Effector memory CD4-positive, alpha-beta T cell (primary cell): Measurements from ENCODE around the gene MYNN.
A peak's percentile ranks its signal among the peaks of the same experiment; 100 is the strongest.
"Not testable (repeated sequence)": the region's sequence is repeated elsewhere in the genome, so short reads cannot be mapped to it uniquely, and the experiment has no call there.

Experiments used
- DNase-seq, 3 donors: peaks; one replicate each; pipeline ENCODE4 v3.0.0-alpha.2; 2020
- H3K27ac ChIP-seq: 2 replicates; pipeline ENCODE4 v1.7.0; 2013; ENCODE audit warnings: mild to moderate bottlenecking, low read length, moderate library complexity; ENCODE audit not compliant: insufficient read depth, poor library complexity, severe bottlenecking
- H3K27me3 ChIP-seq: replicated peaks from 2 replicates; pipeline ENCODE4 v1.7.0; 2013; ENCODE audit warnings: mild to moderate bottlenecking, low read length; ENCODE audit not compliant: insufficient read depth, control insufficient read depth, poor library complexity, severe bottlenecking
- H3K36me3 ChIP-seq: 2 replicates; pipeline ENCODE4 v1.7.0; 2013; ENCODE audit warnings: mild to moderate bottlenecking, low read length, moderate library complexity; ENCODE audit not compliant: control insufficient read depth, insufficient read depth
- H3K4me1 ChIP-seq: 2 replicates; pipeline ENCODE4 v1.7.0; 2013; ENCODE audit warnings: low read length, mild to moderate bottlenecking; ENCODE audit not compliant: control insufficient read depth, insufficient read depth, poor library complexity, severe bottlenecking
- H3K4me3 ChIP-seq: 2 replicates; pipeline ENCODE4 v1.7.0; 2013; ENCODE audit warnings: low read length, low read depth, mild to moderate bottlenecking; ENCODE audit not compliant: insufficient read depth, poor library complexity, severe bottlenecking
- H3K9me3 ChIP-seq: 2 replicates; pipeline ENCODE4 v1.7.0; 2013; ENCODE audit warnings: mild to moderate bottlenecking, low read length, moderate library complexity; ENCODE audit not compliant: control insufficient read depth
- total RNA-seq, 3 donors: gene quantifications; one replicate each; lab custom pipeline; 2026; lab: John Stamatoyannopoulos, UW

Gene MYNN
- 48.8 to 60.5 (median 52.7) reads per million in 3 donors for total RNA-seq

- H3K27ac ChIP-seq: peak within 1 kb of the TSS; percentile 99
- H3K27me3 ChIP-seq: no peaks in the 10 kb centered on the region
- peak; percentile 79 to 86 (median 83) for DNase-seq
- no peaks in the 10 kb centered on the region for H3K9me3 ChIP-seq
- peak within 1 kb of the TSS; percentile 72 for H3K4me3 ChIP-seq
- peaks cover 14% of the 10 kb centered on the region for H3K4me1 ChIP-seq
- H3K36me3 ChIP-seq: peaks cover 14% of the 10 kb centered on the region
These were observed at the start of gene MYNN for GRCh38 chr3:169772897-169773816. TSS of gene MYNN (plus strand) at chr3:169773396. CDS start at chr3:169774296, 900 bp downstream.

- not testable (repeated sequence) for H3K27me3 ChIP-seq, H3K4me1 ChIP-seq, H3K36me3 ChIP-seq, H3K4me3 ChIP-seq, H3K9me3 ChIP-seq, H3K27ac ChIP-seq, DNase-seq
These were observed 41.3 kb upstream of the MYNN start for GRCh38 chr3:169731857-169732256.

DNA sequence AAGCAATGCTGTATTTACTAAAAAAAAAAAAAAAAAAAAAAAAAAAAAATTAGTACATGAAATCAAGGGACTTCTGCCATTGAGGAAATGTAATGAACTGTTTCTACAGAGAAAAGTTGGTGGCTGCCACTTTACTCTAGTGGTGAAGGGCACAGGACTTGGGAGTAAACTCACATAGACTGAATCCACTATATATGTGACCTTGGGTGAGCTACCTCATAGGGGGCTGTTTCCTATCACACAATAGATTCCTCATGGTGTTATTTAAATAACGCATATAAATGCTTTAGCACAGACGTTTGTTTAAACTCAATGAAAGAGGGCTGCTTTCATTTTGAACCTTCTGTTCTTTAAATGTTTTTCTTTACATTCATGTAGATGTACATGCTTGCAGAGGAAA is 34.1 kb upstream of the MYNN start:
- H3K36me3 ChIP-seq: no peaks in the 10 kb centered on the region
- no peak overlapping the region for H3K27ac ChIP-seq
- no peaks in the 10 kb centered on the region for H3K9me3 ChIP-seq
- H3K27me3 ChIP-seq: no peaks in the 10 kb centered on the region
- H3K4me3 ChIP-seq: no peak overlapping the region
- no peaks in the 10 kb centered on the region for H3K4me1 ChIP-seq
- no peak for DNase-seq

DNA sequence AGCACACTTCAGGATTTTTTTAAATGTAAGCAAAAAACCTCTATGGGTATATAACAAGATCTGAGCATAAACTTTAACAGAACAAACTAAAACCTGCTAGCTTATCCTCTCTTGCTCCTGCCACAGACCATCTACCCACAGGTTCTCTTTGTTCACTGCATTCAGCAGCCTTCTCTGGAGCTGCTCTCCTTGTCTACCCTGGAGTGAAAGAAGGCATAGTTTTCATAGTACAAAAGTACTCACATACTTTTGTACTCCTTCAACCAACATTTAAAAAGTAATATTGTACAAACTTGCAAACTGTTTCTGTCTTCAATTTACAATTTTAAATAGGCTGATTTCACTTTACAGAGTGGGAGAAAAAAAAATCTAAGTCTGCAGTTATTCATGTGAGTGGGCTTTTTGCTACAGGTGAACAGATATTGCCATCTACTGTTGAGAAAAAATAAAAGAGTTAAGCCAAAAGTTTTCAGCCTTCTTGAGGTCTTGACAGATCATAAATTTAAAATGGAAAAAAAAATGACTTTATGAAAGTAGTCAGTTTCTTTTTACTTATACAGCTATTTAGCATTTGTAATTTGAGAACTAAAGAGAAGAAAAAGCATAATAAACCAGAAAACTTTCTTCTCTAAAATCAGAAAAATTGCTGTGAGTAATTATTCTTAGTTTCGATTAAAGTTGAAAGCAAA is 28.7 kb upstream of the MYNN start:
- no peak overlapping the region for H3K27ac ChIP-seq
- no peaks in the 10 kb centered on the region for H3K27me3 ChIP-seq
- no peak for DNase-seq
- no peaks in the 10 kb centered on the region for H3K4me1 ChIP-seq
- H3K9me3 ChIP-seq: no peaks in the 10 kb centered on the region
- no peak overlapping the region for H3K4me3 ChIP-seq
- no peaks in the 10 kb centered on the region for H3K36me3 ChIP-seq

DNA sequence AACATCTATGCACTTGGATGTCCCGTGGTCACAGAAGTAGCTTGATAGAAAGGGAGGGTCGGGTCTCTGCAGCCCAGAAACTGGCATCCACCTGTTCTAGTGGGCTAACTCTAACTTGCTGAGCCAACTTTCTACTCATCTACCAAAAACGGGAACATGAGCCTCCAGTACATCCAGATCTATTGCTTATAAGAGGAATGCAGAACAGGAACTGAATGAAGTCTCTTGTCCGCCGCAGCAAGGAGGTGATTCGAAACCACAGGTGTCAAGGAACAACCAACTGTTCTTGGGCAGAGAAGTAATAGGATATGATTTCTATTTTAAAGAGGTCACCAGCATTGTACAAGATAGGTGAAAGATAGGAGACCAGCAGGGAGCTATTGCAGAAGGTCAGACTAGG is 26.3 kb upstream of the MYNN start:
- no peaks in the 10 kb centered on the region for H3K4me1 ChIP-seq
- no peak overlapping the region for H3K27ac ChIP-seq
- H3K36me3 ChIP-seq: no peaks in the 10 kb centered on the region
- H3K9me3 ChIP-seq: no peaks in the 10 kb centered on the region
- no peak overlapping the region for H3K4me3 ChIP-seq
- no peak for DNase-seq
- no peaks in the 10 kb centered on the region for H3K27me3 ChIP-seq

GRCh38 chr3:169748670-169749069 is 24.5 kb upstream of the MYNN start:
- no peaks in the 10 kb centered on the region for H3K36me3 ChIP-seq

GRCh38 chr3:169750665-169751064 is 22.5 kb upstream of the MYNN start:
- no peak overlapping the region for H3K27ac ChIP-seq
- no peaks in the 10 kb centered on the region for H3K9me3 ChIP-seq
- DNase-seq: no peak
- no peaks in the 10 kb centered on the region for H3K36me3 ChIP-seq
- H3K4me1 ChIP-seq: no peaks in the 10 kb centered on the region
- no peak overlapping the region for H3K4me3 ChIP-seq
- no peaks in the 10 kb centered on the region for H3K27me3 ChIP-seq

More at GRCh38 chr3:169748670-169749069, 24.5 kb upstream of the MYNN start:
- Histone ChIP-seq H3K9me3 (no peaks in the 10 kb centered on the region), H3K27me3 (no peaks in the 10 kb centered on the region), H3K27ac (no peak overlapping the region), H3K4me3 (no peak overlapping the region), H3K4me1 (no peaks in the 10 kb centered on the region)
- DNase-seq: no peak

GRCh38 chr3:169751875-169752274 is 21.3 kb upstream of the MYNN start:
- Histone ChIP-seq H3K36me3 (no peaks in the 10 kb centered on the region), H3K27me3 (no peaks in the 10 kb centered on the region), H3K9me3 (no peaks in the 10 kb centered on the region), H3K27ac (no peak overlapping the region), H3K4me3 (no peak overlapping the region), H3K4me1 (no peaks in the 10 kb centered on the region)
- DNase-seq: no peak

- peaks cover 14% of the 10 kb centered on the region for H3K4me1 ChIP-seq
- no peaks in the 10 kb centered on the region for H3K9me3 ChIP-seq
- H3K36me3 ChIP-seq: no peaks in the 10 kb centered on the region
- DNase-seq: no peak
- no peak overlapping the region for H3K27ac ChIP-seq
- no peak overlapping the region for H3K4me3 ChIP-seq
- no peaks in the 10 kb centered on the region for H3K27me3 ChIP-seq
These were observed 18.5 kb upstream of the MYNN start for GRCh38 chr3:169754711-169755110.

- Histone ChIP-seq H3K4me3 (no peak overlapping the region), H3K27ac (no peak overlapping the region)
- no peak for DNase-seq
These were observed 17.7 kb upstream of the MYNN start for GRCh38 chr3:169755488-169755887.

More at GRCh38 chr3:169755488-169755887, 17.7 kb upstream of the MYNN start:
- H3K4me1 ChIP-seq: peaks cover 14% of the 10 kb centered on the region
- no peaks in the 10 kb centered on the region for H3K9me3 ChIP-seq
- H3K36me3 ChIP-seq: no peaks in the 10 kb centered on the region
- H3K27me3 ChIP-seq: no peaks in the 10 kb centered on the region
